ENCODE data around the gene PYGM. TPM values are rescaled to one million over a fixed set of nuclear protein-coding genes. Genes with fewer than 3 reads are reported as not detected.
"Not testable (repeated sequence)": the region's sequence is repeated elsewhere in the genome, so short reads cannot be mapped to it uniquely, and the experiment has no call there.

PYGM gene
- total RNA-seq, 1 experiment from 2014 or later = not detected

GRCh38 chr11:64717268-64717578 is 42.6 kb downstream of the PYGM start:
- no peak for DNase-seq (ENCODE audit: low read depth)

GRCh38 chr11:64716473-64717267 is 43.1 kb downstream of the PYGM start:
- DNase-seq (ENCODE audit: low read depth) = no peak

- DNase-seq (ENCODE audit: low read depth) = no peak
Measured at GRCh38 chr11:64715756-64716472, 43.9 kb downstream of the PYGM start.

GRCh38 chr11:64715110-64715509 is 44.7 kb downstream of the PYGM start:
- DNase-seq (ENCODE audit: low read depth) = no peak

GRCh38 chr11:64714666-64715065 is 45.1 kb downstream of the PYGM start:
- no peak for DNase-seq (ENCODE audit: low read depth)

GRCh38 chr11:64713781-64714363 is 45.9 kb downstream of the PYGM start:
- DNase-seq (ENCODE audit: low read depth) = no peak

DNA sequence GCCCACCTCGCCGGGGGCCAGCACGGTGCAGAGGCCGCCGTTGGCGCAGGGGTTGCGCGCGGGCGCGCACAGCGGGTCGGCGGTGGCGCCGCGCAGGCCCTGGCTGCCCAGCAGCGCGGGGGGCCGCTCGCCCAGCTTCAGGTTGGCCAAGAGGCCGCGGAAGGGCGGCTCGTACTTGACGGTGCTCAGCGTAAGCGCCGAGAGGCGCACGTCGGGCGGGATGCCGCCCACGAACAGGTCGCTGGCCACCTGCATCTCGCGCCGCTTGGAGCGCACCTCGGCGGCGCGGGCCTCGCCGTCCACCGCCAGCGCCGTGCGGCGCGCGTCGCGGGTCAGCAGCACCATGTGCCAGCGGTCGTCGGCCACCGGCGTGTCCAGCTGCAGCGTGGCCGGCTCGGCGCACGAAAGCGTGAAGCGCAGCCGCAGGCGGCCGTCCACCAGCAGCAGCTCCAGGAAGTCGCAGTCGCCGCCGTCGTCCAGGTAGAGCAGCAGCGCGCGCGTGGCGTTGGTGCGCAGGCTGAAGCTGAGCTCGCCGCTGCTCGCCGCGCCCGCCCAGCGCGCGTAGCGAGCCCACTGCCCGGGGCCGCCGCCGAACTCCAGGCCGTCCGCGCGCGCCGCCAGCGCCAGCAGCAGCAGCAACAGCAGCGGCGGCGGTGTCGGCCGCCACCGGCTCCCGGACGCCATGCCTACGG is 46.6 kb downstream of the PYGM start:
- DNase-seq (ENCODE audit: low read depth) = no peak

- DNase-seq (ENCODE audit: low read depth) = no peak
Measured at GRCh38 chr11:64712430-64713015, 47.3 kb downstream of the PYGM start.

DNA sequence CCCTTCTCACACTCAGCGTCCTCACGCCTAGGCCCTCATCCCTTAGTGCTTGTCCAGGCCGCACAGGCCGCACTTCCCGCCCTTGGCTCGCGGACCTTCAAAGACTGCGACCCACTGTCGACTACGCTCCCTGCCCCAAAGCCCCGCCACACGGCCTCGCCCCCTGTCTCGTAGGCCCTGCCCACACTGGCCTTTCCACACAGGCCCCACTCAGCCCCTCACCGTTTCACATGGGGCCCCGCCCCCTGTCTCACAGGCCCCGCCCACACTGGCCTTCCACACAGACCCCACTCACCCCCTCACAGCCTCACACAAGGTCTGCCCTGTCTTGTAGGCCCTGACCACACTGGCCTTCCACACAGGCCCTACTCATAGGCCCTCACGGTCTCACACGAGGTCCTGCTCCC is 47.8 kb downstream of the PYGM start:
- DNase-seq (ENCODE audit: low read depth) = no peak

DNA sequence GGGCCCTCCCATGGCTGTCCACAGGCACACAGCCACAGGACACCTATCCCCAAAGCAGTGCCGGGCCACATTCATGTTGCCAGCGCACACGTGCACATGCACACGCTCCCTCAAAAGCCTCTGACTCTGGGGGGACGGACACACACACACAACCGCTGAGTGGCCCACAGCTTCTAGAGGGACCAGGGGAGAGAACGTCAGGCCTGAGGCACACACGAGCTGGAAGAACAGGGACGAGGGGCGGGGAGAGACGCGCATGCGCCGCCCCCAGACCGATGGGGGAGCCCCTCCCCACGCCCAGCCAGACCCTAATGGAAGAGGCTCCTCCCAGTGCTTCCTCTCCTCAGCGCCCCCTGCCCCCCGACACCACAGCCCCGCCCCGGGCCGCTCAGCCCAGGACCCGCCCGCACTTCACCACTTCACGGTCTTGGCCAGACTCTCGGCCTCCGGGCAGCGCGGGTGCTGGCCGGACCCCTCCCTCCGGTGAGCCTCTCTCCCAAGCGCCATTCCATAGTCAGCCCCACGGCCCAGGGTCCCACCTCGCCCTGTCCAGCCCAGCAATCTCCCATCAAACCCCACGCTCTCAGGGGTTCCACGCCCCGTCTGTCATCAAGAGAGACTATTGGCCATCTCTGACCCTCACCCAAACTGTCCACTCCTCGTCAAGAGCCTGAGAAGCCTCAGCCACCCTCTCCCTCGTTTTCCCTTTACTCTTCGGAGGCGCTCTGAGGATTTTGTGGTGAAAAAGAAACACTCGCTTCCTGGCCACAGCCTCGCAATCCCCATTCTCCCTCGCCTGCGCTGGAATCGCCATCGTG is 48.4 kb downstream of the PYGM start:
- no peak for DNase-seq (ENCODE audit: low read depth)

GRCh38 chr11:64710418-64711137 is 49.2 kb downstream of the PYGM start:
- peak; percentile 49 for DNase-seq (ENCODE audit: low read depth)

DNA sequence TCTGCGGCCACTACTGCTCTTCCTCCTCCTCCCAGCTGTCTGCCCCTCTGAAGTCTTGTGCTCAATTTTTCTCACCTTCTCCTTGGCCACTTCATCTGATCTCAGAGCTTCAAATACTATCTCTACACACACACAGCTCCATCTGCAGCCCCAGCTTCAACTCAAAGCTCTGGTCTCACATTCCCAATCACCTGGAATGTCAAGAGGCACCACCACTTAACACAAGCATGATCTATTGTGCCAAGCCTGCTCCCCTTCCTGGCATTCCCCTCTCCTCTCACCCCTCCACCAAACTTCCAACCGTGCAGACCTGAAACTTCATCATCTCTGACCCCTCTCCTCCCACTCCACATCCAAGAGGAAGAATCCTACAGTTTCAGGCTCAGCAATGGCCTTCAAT is 54.3 kb downstream of the PYGM start:
- DNase-seq (ENCODE audit: low read depth) = no peak

DNA sequence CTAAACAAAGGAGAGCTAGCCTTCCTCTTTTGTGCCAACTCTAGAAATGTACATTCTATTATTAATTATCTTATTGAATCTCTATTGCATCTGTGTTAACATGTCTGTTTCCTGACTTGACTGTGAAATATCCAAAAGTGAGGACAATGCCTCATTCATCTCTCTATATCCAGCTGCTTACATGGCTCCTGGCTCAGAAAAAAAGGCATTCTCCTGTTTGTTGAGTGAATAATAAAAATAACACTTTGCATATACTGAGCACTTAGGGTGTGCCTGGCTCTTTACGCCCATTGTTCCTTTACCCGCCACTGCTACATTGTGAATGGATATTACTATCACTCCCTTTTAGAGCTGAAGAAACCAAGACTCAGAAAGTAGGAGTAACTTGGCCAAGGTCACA is 56.7 kb downstream of the PYGM start:
- DNase-seq (ENCODE audit: low read depth) = no peak

GRCh38 chr11:64701956-64702355 is 57.8 kb downstream of the PYGM start:
- DNase-seq (ENCODE audit: low read depth) = not testable (repeated sequence)

DNA sequence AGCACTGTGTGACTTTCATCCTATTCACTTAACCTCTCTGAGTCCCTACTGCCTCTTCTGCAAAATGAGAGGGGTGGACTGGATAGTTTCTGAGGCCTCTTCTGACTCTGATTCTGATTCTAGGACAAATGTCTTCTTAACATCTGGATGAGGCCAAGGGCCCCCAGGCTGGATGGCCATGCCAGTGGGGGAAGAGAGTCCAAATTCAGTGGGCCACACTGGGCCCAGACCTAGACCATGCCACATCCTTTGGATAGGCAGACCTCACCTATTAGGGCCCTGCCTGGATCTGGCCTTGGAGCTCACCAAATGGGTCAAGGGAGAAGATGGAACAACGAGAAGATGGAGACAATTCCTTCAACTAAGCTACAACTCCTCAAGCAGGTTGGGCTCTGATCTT is 61.3 kb downstream of the PYGM start:
- no peak for DNase-seq (ENCODE audit: low read depth)

DNA sequence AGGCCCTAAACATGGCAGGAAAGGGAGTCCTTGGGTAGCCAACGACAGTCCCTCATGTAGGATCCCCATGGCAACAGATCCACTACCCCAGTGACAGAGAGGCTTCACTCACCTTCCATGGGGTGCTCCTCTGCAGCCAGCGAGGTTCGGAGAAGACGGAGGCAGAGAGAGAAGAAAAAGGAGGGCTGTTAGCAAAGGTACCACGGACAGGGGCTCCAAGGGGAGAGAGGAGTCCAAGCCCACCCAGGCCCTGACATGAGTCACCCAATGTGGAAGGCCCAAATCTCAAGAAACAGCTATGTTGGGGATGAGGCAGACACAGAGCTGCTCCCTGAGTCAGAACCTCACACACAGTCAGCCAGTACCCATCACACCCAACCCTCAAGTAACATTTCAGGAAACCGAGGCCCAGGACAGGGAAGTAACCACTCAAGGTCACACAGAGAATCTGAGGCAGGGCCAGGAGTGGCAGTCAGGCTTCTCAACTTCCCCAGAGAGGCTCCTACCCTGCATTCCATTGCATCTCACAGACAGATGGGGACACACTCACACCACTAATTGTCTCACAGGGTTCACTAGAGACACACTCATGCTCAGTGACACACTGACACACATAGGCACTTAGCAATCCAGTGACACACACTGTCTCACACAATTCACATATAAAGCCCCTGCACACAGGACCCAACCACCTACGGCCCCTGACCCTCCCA is 62.0 kb downstream of the PYGM start:
- DNase-seq (ENCODE audit: low read depth) = no peak
